Upper lobe of right lung (tissue), 1 donor: ENCODE data around the gene BRSK2. TPM values are rescaled to one million over a fixed set of nuclear protein-coding genes. Genes with fewer than 3 reads are reported as not detected.

Source experiments
- ATAC-seq: fragments of 200-7000 bp; cut with Tn5 transposase; one replicate; pipeline ENCODE4 v1.9.1; 2020; ENCODE audit warnings: mild to moderate bottlenecking, moderate library complexity
- DNase-seq: peaks from one replicate; pipeline ENCODE4 v3.0.0-alpha.2; 2020
- H3K27ac ChIP-seq: fragments of 200-600 bp; one replicate; pipeline ENCODE4 v1.8.0; 2022
- H3K27me3 ChIP-seq: fragments of 200-600 bp; one replicate; pipeline ENCODE4 v1.8.0; 2022; ENCODE audit warnings: mild to moderate bottlenecking
- H3K36me3 ChIP-seq: fragments of 200-600 bp; one replicate; pipeline ENCODE4 v1.8.0; 2022
- H3K4me1 ChIP-seq: fragments of 200-600 bp; one replicate; pipeline ENCODE4 v1.8.0; 2022
- H3K4me3 ChIP-seq: fragments of 200-600 bp; one replicate; pipeline ENCODE4 v1.8.0; 2022; ENCODE audit warnings: mild to moderate bottlenecking
- H3K9me3 ChIP-seq: fragments of 200-600 bp; one replicate; pipeline ENCODE4 v1.8.0; 2022
- CTCF ChIP-seq: fragments of 200-600 bp; IDR thresholded peaks from one replicate; pipeline ENCODE4 v1.8.0; 2022; ENCODE audit warnings: antibody characterized with exemption
- intact Hi-C: fragments of 100-400 bp; cut with DNase I; formaldehyde crosslinking; loops from one replicate; pipeline ENCODE4 v1.11.0; 2022
- total RNA-seq: library from RNA; stranded (reverse); fragmentation: NEBNext Ultra II Directional; extraction: Animal tissue kit (Norgen Biotek cat#: 25700); gene quantifications from one replicate; pipeline ENCODE4 v1.2.1, GENCODE V29; 2021
- donor health status: DM: no; HTN: yes; CAD: no; lungs with severe emphysema.

Gene BRSK2
- total RNA-seq, 1 donor from 2014 or later = 0.26 TPM

GRCh38 chr11:1384199-1384970 lies 5.3 kb upstream of the BRSK2 start:
- no peaks in the 10 kb centered on the region for H3K27me3 ChIP-seq
- peaks cover 17% of the 10 kb centered on the region for H3K4me1 ChIP-seq
- H3K9me3 ChIP-seq = no peaks in the 10 kb centered on the region
- no peak overlapping the region for H3K27ac ChIP-seq
- intact Hi-C loops = no loop called here
- H3K36me3 ChIP-seq = no peaks in the 10 kb centered on the region
- TF ChIP-seq CTCF = no peak
- H3K4me3 ChIP-seq = no peak overlapping the region
- DNase-seq = no peak
- no peak for ATAC-seq

DNA sequence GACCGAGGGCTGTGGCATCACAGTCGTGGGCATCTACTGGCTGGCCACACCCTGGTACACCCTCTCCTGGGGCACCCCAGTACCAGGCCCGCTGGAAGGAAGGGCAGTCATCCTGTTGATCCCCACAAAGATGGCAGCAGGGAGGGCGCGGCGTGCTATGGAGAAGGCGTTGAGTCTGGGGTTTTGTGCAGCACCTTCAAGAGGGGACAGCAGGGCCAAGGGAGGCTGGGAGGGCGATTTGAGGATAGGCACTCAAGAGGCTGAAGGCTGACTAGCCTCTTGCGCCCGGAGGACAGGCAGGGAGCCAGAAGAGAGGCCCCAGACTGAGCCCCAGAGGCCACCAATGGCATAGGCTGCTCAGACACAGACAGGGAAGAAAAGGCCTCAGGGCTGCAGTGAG lies 2.2 kb upstream of the BRSK2 start:
- ATAC-seq = no peak

GRCh38 chr11:1387961-1388762 lies 1.6 kb upstream of the BRSK2 start:
- no peak for DNase-seq
- H3K4me3 ChIP-seq = no peak overlapping the region
- no peak overlapping the region for H3K27ac ChIP-seq
- no peak for ATAC-seq
- intact Hi-C loops = no loop called here
- TF ChIP-seq CTCF = peak; percentile 13
- peaks cover 26% of the 10 kb centered on the region for H3K27me3 ChIP-seq
- no peaks in the 10 kb centered on the region for H3K36me3 ChIP-seq
- no peaks in the 10 kb centered on the region for H3K9me3 ChIP-seq
- H3K4me1 ChIP-seq = peaks cover 15% of the 10 kb centered on the region

More for the DNA sequence above, 2.2 kb upstream of the BRSK2 start:
- H3K9me3 ChIP-seq = no peaks in the 10 kb centered on the region
- no peak for DNase-seq
- H3K27ac ChIP-seq = no peak overlapping the region
- intact Hi-C loops = no loop called here
- peaks cover 17% of the 10 kb centered on the region for H3K4me1 ChIP-seq
- no peaks in the 10 kb centered on the region for H3K36me3 ChIP-seq
- H3K4me3 ChIP-seq = no peak overlapping the region
- peaks cover 20% of the 10 kb centered on the region for H3K27me3 ChIP-seq
- TF ChIP-seq CTCF = no peak

GRCh38 chr11:1388763-1389102 lies 1.0 kb upstream of the BRSK2 start:
- no peak overlapping the region for H3K27ac ChIP-seq
- H3K36me3 ChIP-seq = no peaks in the 10 kb centered on the region
- no peak for TF ChIP-seq CTCF
- peaks cover 9% of the 10 kb centered on the region for H3K4me1 ChIP-seq
- peaks cover 32% of the 10 kb centered on the region for H3K27me3 ChIP-seq
- no peaks in the 10 kb centered on the region for H3K9me3 ChIP-seq
- ATAC-seq (no peak), DNase-seq (no peak)
- H3K4me3 ChIP-seq = peak overlapping the region; percentile 53
- intact Hi-C loops = no loop called here

GRCh38 chr11:1389103-1389931 lies 417 bp upstream of the BRSK2 start:
- Histone ChIP-seq H3K27me3 (peaks cover 32% of the 10 kb centered on the region), H3K27ac (peak overlapping the region; percentile 36), H3K4me1 (peaks cover 9% of the 10 kb centered on the region), H3K36me3 (no peaks in the 10 kb centered on the region), H3K9me3 (no peaks in the 10 kb centered on the region), H3K4me3 (peak overlapping the region; percentile 53)
- ATAC-seq = peak; percentile 98
- peak; percentile 98 for DNase-seq
- TF ChIP-seq CTCF = peak; percentile 10
- intact Hi-C loops = no loop called here
